ENCODE results near the gene KDM5B.

Gene KDM5B

DNA sequence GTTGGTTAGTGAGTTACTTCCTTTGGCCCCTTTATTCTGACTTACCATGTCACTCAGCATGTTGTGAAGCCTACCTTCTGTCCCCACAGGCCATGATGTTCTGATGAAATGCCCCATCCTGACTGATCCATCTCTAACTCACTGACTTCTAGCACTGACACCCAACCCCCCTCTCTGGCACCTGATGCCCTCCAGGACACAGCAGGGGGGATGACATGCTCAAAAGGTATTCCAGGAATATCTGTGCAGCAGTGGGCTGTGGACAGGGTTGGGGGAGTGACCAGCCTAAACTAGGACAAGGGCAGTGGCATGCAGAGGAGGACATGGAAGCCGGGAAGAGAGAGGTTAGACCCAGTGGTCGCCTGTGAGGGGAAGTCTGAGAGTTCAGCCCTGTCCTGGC lies 123.5 kb downstream of the KDM5B start:
- DNase-seq: no peak

DNA sequence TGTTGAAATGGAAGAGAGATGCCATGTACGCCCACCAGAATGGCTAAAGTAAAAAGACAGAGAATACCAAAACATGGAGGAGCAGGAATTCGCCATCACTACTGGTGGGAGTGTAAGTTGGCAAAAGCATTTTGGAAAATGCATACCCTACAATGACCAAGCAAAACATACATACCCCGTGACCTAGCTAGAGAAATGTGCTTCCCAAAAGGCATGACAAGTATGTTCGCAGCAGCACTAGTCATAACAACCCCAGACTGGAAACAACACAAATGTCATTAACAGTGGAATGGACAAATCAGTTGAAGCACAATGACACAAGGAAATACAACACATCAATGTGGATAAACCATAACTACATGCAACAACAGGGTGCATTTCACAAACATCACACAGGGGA lies 125.2 kb downstream of the KDM5B start:
- DNase-seq: no peak

DNA sequence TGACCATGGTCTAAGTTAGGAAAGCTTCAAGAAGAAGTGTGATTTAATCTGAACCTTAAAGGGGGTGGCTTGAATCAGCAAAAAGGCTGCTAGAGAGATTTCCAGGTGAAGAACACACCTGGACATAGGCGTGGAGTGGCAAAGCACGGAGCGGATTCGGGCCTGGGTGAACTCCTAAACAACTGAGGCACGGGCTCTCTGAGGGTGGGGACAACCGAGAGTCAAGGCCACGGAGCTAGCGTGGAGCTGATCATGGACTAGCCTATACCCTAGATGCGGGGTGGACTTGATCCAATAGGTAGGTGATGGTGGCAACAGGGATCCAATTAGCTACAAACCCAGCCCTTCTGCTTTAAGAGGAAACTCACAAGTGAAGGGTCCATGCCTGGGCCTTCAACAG lies 125.7 kb downstream of the KDM5B start:
- no peak for DNase-seq

DNA sequence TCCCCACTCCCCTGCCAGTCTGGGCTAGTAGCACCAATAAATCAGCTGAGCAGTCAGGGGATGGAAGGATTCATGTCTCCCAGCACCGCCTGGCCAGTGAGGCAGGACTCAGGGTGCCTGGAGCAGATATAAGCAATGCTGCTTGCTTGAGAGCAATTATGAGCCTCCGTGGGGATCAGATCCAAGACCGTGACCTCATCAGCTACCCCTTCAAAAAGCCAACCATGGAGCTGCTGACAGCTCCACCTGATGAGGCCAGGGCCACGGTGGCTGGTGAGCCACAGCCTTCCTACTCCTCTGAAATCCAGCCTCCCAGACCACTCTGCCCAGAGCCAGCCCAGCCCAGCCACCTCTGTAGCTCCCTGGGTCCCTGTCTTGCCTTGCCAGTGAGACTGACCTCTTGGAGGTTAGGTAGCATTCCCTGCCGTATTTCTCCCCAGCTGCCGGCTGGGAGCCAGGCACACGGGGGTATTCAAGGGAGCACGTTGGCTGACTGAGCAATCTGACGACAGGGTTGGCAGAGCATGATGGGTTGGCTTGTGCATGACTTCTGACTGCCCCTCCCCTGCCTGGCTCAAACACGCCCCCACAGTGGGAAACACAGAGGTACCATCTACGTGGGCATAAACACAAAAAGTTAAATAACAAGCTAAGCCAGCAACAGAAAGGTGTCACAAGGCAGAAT lies 126.3 kb downstream of the KDM5B start:
- DNase-seq: no peak

DNA sequence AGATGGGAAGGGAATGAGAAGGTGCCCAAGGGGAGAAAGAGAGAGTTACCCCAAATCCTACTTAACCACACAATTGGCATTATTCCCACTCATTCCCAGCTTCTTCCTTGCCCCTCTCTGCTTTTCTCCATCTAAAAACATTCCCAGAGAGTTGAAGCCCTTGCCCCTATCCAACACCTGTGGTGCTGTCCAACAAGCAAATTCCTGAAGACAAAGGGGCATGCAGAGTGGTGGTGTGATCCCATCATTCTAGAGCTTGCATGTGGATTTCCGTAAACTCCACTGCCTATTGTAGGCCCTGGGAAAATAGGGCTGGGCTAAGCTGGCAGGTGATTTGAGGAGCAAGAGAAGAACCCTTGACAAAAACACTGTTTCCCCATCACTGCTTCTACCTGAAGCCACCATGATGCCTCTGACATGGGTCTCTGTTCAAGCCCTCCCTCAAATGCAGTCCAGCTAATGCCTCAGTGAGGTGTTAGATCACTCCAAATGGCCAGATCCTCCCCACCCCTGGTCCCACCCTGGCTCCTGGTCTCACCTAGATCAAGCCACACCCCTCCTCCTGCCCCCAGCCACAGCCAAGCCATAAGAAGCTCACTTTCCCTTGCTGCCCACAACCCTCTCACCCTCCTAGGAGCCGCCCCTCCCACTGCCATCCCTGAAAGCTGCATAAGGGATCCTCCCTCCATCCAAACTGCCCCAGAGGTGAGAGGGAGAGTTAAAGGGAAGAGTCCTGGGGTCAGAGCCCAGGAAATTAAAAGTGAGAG lies 127.5 kb downstream of the KDM5B start:
- DNase-seq: no peak

DNA sequence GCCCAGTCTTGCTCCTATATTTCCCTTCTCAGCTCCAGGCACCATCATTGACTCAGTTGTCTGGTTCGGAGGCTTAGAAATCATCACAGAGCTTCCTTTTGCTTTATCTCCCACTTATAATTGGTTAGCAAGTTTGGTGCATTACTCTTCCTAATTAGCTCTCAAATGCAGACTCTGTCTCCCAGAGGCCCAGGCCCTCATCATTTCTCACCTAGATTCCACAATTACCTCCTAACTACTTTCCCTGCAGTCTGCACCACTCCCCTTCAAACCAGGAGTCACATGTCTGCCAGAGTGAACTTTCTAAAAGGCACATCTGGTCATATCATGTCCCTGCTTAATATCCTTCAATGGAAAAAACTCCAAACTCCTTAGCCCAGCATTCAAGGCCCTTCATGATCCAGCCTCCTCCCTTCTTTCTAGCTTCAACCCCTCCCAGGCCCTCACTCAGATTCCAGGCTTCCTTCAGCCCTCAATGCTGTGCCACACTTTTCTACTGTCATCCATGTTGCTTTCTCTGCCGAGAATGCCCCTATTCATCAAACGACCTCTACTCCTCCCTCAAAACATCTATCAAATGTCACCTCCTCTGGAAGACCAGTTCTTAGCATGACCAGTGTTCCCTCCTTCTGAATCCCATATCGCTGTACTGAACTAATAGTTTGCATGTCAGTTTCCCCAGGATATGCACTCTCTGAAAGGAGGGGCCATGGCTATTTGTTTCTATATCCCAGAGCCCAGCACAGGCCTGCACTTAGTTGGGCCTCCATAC lies 128.6 kb downstream of the KDM5B start:
- DNase-seq: no peak

DNA sequence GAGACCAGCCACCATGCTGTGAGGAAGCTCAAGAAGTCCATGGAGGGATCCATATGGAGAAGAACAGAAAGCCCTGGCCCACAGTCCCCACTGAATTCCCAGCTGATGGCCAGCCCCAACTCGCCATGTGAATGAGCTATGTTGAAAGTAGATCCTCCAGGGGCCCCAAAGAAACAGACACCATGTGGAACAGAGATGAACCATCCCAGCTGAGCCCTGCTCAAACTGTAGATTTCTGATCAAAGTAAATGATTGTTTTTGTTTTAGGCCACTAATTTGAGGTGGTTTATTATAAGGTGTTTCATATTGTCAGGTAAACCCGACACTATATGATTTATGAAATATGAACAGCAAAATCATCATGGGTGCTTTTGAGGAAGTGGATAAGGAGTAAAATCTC lies 130.8 kb downstream of the KDM5B start:
- DNase-seq: no peak

Measured in 8988T (cell line).